SK-N-MC (cell line): ENCODE results near the gene OLFML2A.

ENCODE experiments used
- EZH2 ChIP-seq: fragments of 200-600 bp; sonication (generic); IDR thresholded peaks from one replicate; pipeline ENCODE4 v1.6.1; 2017; ENCODE audit warnings: antibody characterized with exemption
- FOXP2 ChIP-seq: optimal IDR thresholded peaks from 2 replicates; pipeline ENCODE3; 2011; ENCODE audit warnings: mild to moderate bottlenecking, moderate library complexity; ENCODE audit not compliant: insufficient read depth; ENCODE audit errors: extremely low read length, control extremely low read depth
- POLR2AphosphoS5 ChIP-seq: IDR thresholded peaks from 2 replicates; pipeline ENCODE4 v1.6.1; 2012; ENCODE audit warnings: mild to moderate bottlenecking, low read depth, low read length, borderline replicate concordance

DNA sequence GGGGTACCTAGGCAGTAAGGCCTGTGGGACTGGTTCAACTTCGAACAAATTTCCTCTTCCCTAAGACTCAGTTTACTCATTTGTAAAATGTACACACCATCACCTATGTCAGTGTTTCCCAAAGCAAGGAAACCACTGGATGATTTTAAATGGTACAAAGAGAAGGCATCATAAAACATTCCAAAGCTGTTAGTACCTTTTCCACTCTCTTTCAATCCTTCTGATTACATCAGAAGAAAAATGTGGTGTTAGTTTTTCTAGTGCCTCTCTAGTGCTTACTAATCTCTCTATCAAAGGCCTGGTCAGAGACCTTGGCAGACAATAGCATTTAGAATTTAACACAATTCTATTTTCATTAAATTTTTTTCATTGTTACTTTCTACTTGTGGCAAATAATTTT, 24.0 kb upstream of the OLFML2A start:
- no peak for TF ChIP-seq POLR2AphosphoS5
- no peak for TF ChIP-seq EZH2
- no peak for TF ChIP-seq FOXP2
